Retinal pigment epithelial cell (primary cell): ENCODE data around the gene TTC9.

Experiments used
- DNase-seq: peaks from one replicate; pipeline ENCODE4 v3.0.0-alpha.2; 2010; ENCODE audit warnings: low read depth
- H3K4me3 ChIP-seq: 2 replicates; pipeline ENCODE4 v1.5.1; 2011; ENCODE audit warnings: mild to moderate bottlenecking, low read length, control low read depth, moderate library complexity
- CTCF ChIP-seq: conservative IDR thresholded peaks from 2 replicates; pipeline ENCODE4 v1.5.1; 2011; ENCODE audit warnings: low read depth, low read length, control low read depth, inconsistent platforms

The TTC9 gene

GRCh38 chr14:70654632-70655031 is 12.9 kb downstream of the TTC9 start:
- no peak overlapping the region for H3K4me3 ChIP-seq
- DNase-seq: no peak
- no peak for TF ChIP-seq CTCF

- H3K4me3 ChIP-seq: no peak overlapping the region
- TF ChIP-seq CTCF: no peak
- DNase-seq: no peak
These were observed 13.6 kb downstream of the TTC9 start for GRCh38 chr14:70655110-70655826.

GRCh38 chr14:70658899-70659298 is 17.2 kb downstream of the TTC9 start:
- TF ChIP-seq CTCF: no peak
- DNase-seq: no peak
- no peak overlapping the region for H3K4me3 ChIP-seq

- H3K4me3 ChIP-seq: no peak overlapping the region
- no peak for TF ChIP-seq CTCF
- DNase-seq: no peak
These were observed 19.5 kb downstream of the TTC9 start for GRCh38 chr14:70660967-70661893.

GRCh38 chr14:70662080-70662479 is 20.4 kb downstream of the TTC9 start:
- no peak overlapping the region for H3K4me3 ChIP-seq
- DNase-seq: no peak
- no peak for TF ChIP-seq CTCF

- no peak for DNase-seq
- no peak for TF ChIP-seq CTCF
- no peak overlapping the region for H3K4me3 ChIP-seq
These were observed 21.1 kb downstream of the TTC9 start for GRCh38 chr14:70662816-70663215.
